ENCODE results near the gene CCR6. TPM values are rescaled to one million over a fixed set of nuclear protein-coding genes. Genes with fewer than 3 reads are reported as not detected.
A peak's percentile ranks its signal among the peaks of the same experiment; 100 is the strongest.

CCR6 gene
- total RNA-seq, 1 donor from 2014 or later: not detected

- no peak for DNase-seq (ENCODE audit: low spot score)
- Mint-ChIP-seq H3K4me1 (ENCODE audit: unreplicated experiment) (peaks cover 27% of the 10 kb centered on the region), H3K9me3 (ENCODE audit: unreplicated experiment) (no peaks in the 10 kb centered on the region), H3K36me3 (ENCODE audit: low read depth, unreplicated experiment) (peaks cover 8% of the 10 kb centered on the region), H3K4me3 (ENCODE audit: unreplicated experiment) (no peak overlapping the region), H3K27me3 (ENCODE audit: unreplicated experiment) (peaks cover 2% of the 10 kb centered on the region), H3K27ac (ENCODE audit: unreplicated experiment) (no peak overlapping the region)
- TF ChIP-seq CTCF (IDR thresholded peaks at IDR 0.05; ENCODE audit: unreplicated experiment): no peak
Measured at GRCh38 chr6:167091026-167091804, 31.7 kb upstream of the CCR6 start.

- Mint-ChIP-seq H3K9me3 (ENCODE audit: unreplicated experiment) (no peaks in the 10 kb centered on the region), H3K4me1 (ENCODE audit: unreplicated experiment) (peaks cover 27% of the 10 kb centered on the region), H3K27ac (ENCODE audit: unreplicated experiment) (no peak overlapping the region), H3K27me3 (ENCODE audit: unreplicated experiment) (peaks cover 2% of the 10 kb centered on the region), H3K36me3 (ENCODE audit: low read depth, unreplicated experiment) (peaks cover 6% of the 10 kb centered on the region), H3K4me3 (ENCODE audit: unreplicated experiment) (no peak overlapping the region)
- DNase-seq (ENCODE audit: low spot score): no peak
- TF ChIP-seq CTCF (IDR thresholded peaks at IDR 0.05; ENCODE audit: unreplicated experiment): no peak
Measured at GRCh38 chr6:167091805-167092107, 31.1 kb upstream of the CCR6 start.

- H3K9me3 Mint-ChIP-seq (ENCODE audit: unreplicated experiment): no peaks in the 10 kb centered on the region
- no peak overlapping the region for H3K4me3 Mint-ChIP-seq (ENCODE audit: unreplicated experiment)
- H3K4me1 Mint-ChIP-seq (ENCODE audit: unreplicated experiment): peaks cover 27% of the 10 kb centered on the region
- TF ChIP-seq CTCF (IDR thresholded peaks at IDR 0.05; ENCODE audit: unreplicated experiment): no peak
- H3K27me3 Mint-ChIP-seq (ENCODE audit: unreplicated experiment): peaks cover 2% of the 10 kb centered on the region
- no peak for DNase-seq (ENCODE audit: low spot score)
- no peak overlapping the region for H3K27ac Mint-ChIP-seq (ENCODE audit: unreplicated experiment)
- peaks cover 4% of the 10 kb centered on the region for H3K36me3 Mint-ChIP-seq (ENCODE audit: low read depth, unreplicated experiment)
Measured at GRCh38 chr6:167092672-167093339, 30.1 kb upstream of the CCR6 start.

GRCh38 chr6:167093406-167093921, 29.4 kb upstream of the CCR6 start:
- no peak for TF ChIP-seq CTCF (IDR thresholded peaks at IDR 0.05; ENCODE audit: unreplicated experiment)
- Mint-ChIP-seq H3K4me3 (ENCODE audit: unreplicated experiment) (no peak overlapping the region), H3K9me3 (ENCODE audit: unreplicated experiment) (no peaks in the 10 kb centered on the region), H3K4me1 (ENCODE audit: unreplicated experiment) (peaks cover 27% of the 10 kb centered on the region), H3K27me3 (ENCODE audit: unreplicated experiment) (peaks cover 7% of the 10 kb centered on the region), H3K36me3 (ENCODE audit: low read depth, unreplicated experiment) (peaks cover 4% of the 10 kb centered on the region), H3K27ac (ENCODE audit: unreplicated experiment) (no peak overlapping the region)
- DNase-seq (ENCODE audit: low spot score): no peak

GRCh38 chr6:167093922-167094432, 28.9 kb upstream of the CCR6 start:
- no peak for TF ChIP-seq CTCF (IDR thresholded peaks at IDR 0.05; ENCODE audit: unreplicated experiment)
- no peaks in the 10 kb centered on the region for H3K9me3 Mint-ChIP-seq (ENCODE audit: unreplicated experiment)
- peaks cover 4% of the 10 kb centered on the region for H3K36me3 Mint-ChIP-seq (ENCODE audit: low read depth, unreplicated experiment)
- H3K4me1 Mint-ChIP-seq (ENCODE audit: unreplicated experiment): peaks cover 30% of the 10 kb centered on the region
- H3K27me3 Mint-ChIP-seq (ENCODE audit: unreplicated experiment): peaks cover 7% of the 10 kb centered on the region
- no peak overlapping the region for H3K4me3 Mint-ChIP-seq (ENCODE audit: unreplicated experiment)
- H3K27ac Mint-ChIP-seq (ENCODE audit: unreplicated experiment): peak overlapping the region; percentile 64
- no peak for DNase-seq (ENCODE audit: low spot score)

Data from endothelial cell (in vitro differentiated cells).